ENCODE measurements around the gene TRABD2A. TPM values are rescaled to one million over a fixed set of nuclear protein-coding genes. Genes with fewer than 3 reads are reported as not detected.

The TRABD2A gene
- total and polyA plus RNA-seq, 9 of the 15 experiments (the other 6 are each of a cell fraction or from before 2014, with no cell fraction given) = 0.07 to 0.45 (median 0.25) TPM

- Histone ChIP-seq H3K9me1 (ENCODE audit: control insufficient read depth, insufficient read depth, low read length) (no peaks in the 10 kb centered on the region), H3K27me3 (ENCODE audit: control insufficient read depth in 2 of 2, insufficient read depth in 2 of 2, low read length in 2 of 2) (no peaks in the 10 kb centered on the region), H3K4me3 (peak overlapping the region; percentile 96), H3K79me2 (ENCODE audit: control insufficient read depth, insufficient read depth, low read length) (peaks cover 16% of the 10 kb centered on the region), H3K27ac (ENCODE audit: extremely low read depth, low read depth, low read length) (peak overlapping the region; percentile 91), H4K20me1 (replicated peaks; ENCODE audit: control insufficient read depth, insufficient read depth, low read length) (no peaks in the 10 kb centered on the region), H3K9me3 (replicated peaks; ENCODE audit: control insufficient read depth, insufficient read depth, low read depth, low read length) (no peaks in the 10 kb centered on the region), H3K9ac (ENCODE audit: insufficient read depth in 1 of 2, low read depth in 2 of 2, low read length in 2 of 2) (peak overlapping the region; percentile 85 to 98), H2AFZ (ENCODE audit: low read depth, low read length) (peak overlapping the region; percentile 93), H3K36me3 (ENCODE audit: control insufficient read depth, insufficient read depth, low read length) (peaks cover 6% of the 10 kb centered on the region; the same call in 1 of the 3 replicates), H3K4me1 (replicated peaks in 1 of 2; ENCODE audit: control insufficient read depth in 2 of 2, insufficient read depth in 2 of 2, low read length in 2 of 2) (peaks cover 19 to 23% of the 10 kb centered on the region in 2 experiments), H3K4me2 (ENCODE audit: insufficient read depth, low read length) (peak overlapping the region; percentile 84)
- DNase-seq (ENCODE audit: extremely low read depth in 1 of 4, low spot score in 3 of 4) = peak; percentile 33 to 80 (median 48)
- intact Hi-C loops (cut with micrococcal nuclease) (no loop called here), in situ Hi-C loops (cut with MboI) (no loop called here)
- peak; percentile 51 for FAIRE-seq
- POLR2A ChIA-PET = interaction anchor here (0.6 to 5.6 kb wide), 5 partner anchors 11 to 242 kb away, joined by 3 to 78 read pairs (median 3); no protein-coding TSS in a partner anchor
- CTCF ChIA-PET (ENCODE audit: low intra/inter-chr PET ratio) = interaction anchor here (1.1 kb wide), 1 partner anchor 21 kb away, joined by 7 read pairs; no protein-coding TSS in a partner anchor
- BruUV-seq (replicated peaks) = no TSS peak
- ATAC-seq = peak; percentile 60
- 0% methylated on average over 19 of the region's 21 CpGs for WGBS (ENCODE audit: insufficient coverage, low coverage, missing lambda C conversion rate)
- TF ChIP-seq NFE2L1 (tag; IDR thresholded peaks at IDR 0.05; ENCODE audit: borderline replicate concordance, low read depth) (no peak), ID3 (CRISPR knock-in tag; IDR thresholded peaks at IDR 0.05) (no peak), ID3 (tag; IDR thresholded peaks at IDR 0.05) (no peak), SPI1 (IDR thresholded peaks at IDR 0.05; ENCODE audit: borderline replicate concordance, low read depth, low read length) (peak; percentile 40; the same call in 1 of the 2 replicates), NFYB (IDR thresholded peaks at IDR 0.05; ENCODE audit: extremely low read depth, insufficient read length) (no peak), KLF16 (IDR thresholded peaks at IDR 0.05) (0 out of 2 replicates have a peak, but pooled peaks have one; percentile 14), REST (IDR thresholded peaks at IDR 0.05; ENCODE audit: borderline replicate concordance) (peak; percentile 82), REST (CRISPR knock-in tag; IDR thresholded peaks at IDR 0.05; ENCODE audit: low read depth) (no peak), POLR2A (conservative IDR thresholded peaks at IDR 0.05) (0 out of 2 replicates have a peak, but pooled peaks have one; percentile 13), ETV6 (IDR thresholded peaks at IDR 0.05; ENCODE audit: borderline replicate concordance in 1 of 2, low read depth in 2 of 2, low read length in 1 of 2) (no peak), ETV6 (CRISPR knock-in tag; IDR thresholded peaks at IDR 0.05; ENCODE audit: borderline replicate concordance) (no peak), MYC (IDR thresholded peaks at IDR 0.05; ENCODE audit: low read depth, low read length) (peak; percentile 3; the same call in 1 of the 2 replicates), MYC (CRISPR knock-in tag; IDR thresholded peaks at IDR 0.05; ENCODE audit: borderline replicate concordance, low read depth) (no peak), ZBTB7A (IDR thresholded peaks at IDR 0.05; ENCODE audit: borderline replicate concordance, control insufficient read depth, low read depth, low read length) (peak; percentile 11; the same call in 1 of the 2 replicates), MEIS2 (IDR thresholded peaks at IDR 0.05; ENCODE audit: partially characterized antibody) (no peak), ZNF354B (CRISPR knock-in tag; IDR thresholded peaks at IDR 0.05) (no peak)
These were observed 23.9 kb upstream of the TRABD2A start for GRCh38 chr2:84904717-84905174.
